WTC11 (cell line): Measurements from ENCODE around the gene FMR1. TPM values are rescaled to one million over a fixed set of nuclear protein-coding genes. Genes with fewer than 3 reads are reported as not detected.

ENCODE experiments used
- ATAC-seq: fragments of 200-7000 bp; cut with Tn5 transposase; 2 replicates; pipeline ENCODE4 v1.10.0; 2021; ENCODE audit warnings: mild to moderate bottlenecking, moderate library complexity
- CTCF ChIA-PET: fragments of 300-600 bp; sonication (Branson Sonifier 250); formaldehyde crosslinking; loops from one replicate; lab custom pipeline; 2021; ENCODE audit warnings: antibody characterized with exemption; lab: Charles Lee
- POLR2A ChIA-PET: fragments of 350-600 bp; sonication (Branson Sonifier 250); formaldehyde crosslinking; loops from one replicate; lab custom pipeline; 2021; ENCODE audit warnings: antibody characterized with exemption; lab: Charles Lee
- DNase-seq: peaks from one replicate; pipeline ENCODE4 v3.0.0; 2021; ENCODE audit warnings: low spot score
- H3K27ac Mint-ChIP-seq: 2 replicates; pipeline ENCODE4 v1.8.0; 2021; ENCODE audit warnings: mixed read lengths
- H3K27me3 Mint-ChIP-seq: 2 replicates; pipeline ENCODE4 v1.8.0; 2021; ENCODE audit warnings: low read depth, mild to moderate bottlenecking, moderate library complexity, mixed read lengths
- H3K36me3 Mint-ChIP-seq: 2 replicates; pipeline ENCODE4 v1.8.0; 2021; ENCODE audit warnings: mixed read lengths
- H3K4me1 Mint-ChIP-seq: 2 replicates; pipeline ENCODE4 v1.8.0; 2022; ENCODE audit warnings: mixed read lengths
- H3K4me3 Mint-ChIP-seq: 2 replicates; pipeline ENCODE4 v1.8.0; 2021; ENCODE audit warnings: mild to moderate bottlenecking, moderate library complexity, mixed read lengths
- H3K9me3 Mint-ChIP-seq: 2 replicates; pipeline ENCODE4 v1.8.0; 2021; ENCODE audit warnings: mixed read lengths
- ATF2 ChIP-seq: sonication (generic); formaldehyde crosslinking; IDR thresholded peaks from 2 replicates; pipeline ENCODE4 v1.8.1; 2022; ENCODE audit warnings: low read depth, missing genetic modification reagents, borderline replicate concordance
- CBFB ChIP-seq: sonication (generic); formaldehyde crosslinking; IDR thresholded peaks from 2 replicates; pipeline ENCODE4 v1.8.1; 2022; ENCODE audit warnings: mild to moderate bottlenecking, low read depth, missing genetic modification reagents
- CDX4 ChIP-seq: fragments of 250-450 bp; sonication (Bioruptor Pico); IDR thresholded peaks from 2 replicates; pipeline ENCODE4 v1.9.0; 2021; ENCODE audit warnings: moderate library complexity, mild to moderate bottlenecking, inconsistent platforms, borderline replicate concordance
- FOXP1 ChIP-seq: sonication (generic); formaldehyde crosslinking; IDR thresholded peaks from 2 replicates; pipeline ENCODE4 v1.8.0; 2022; ENCODE audit warnings: missing genetic modification reagents, mild to moderate bottlenecking, moderate library complexity, borderline replicate concordance
- GABPB1 ChIP-seq: sonication (generic); formaldehyde crosslinking; IDR thresholded peaks from 2 replicates; pipeline ENCODE4 v1.8.1; 2023; ENCODE audit warnings: mild to moderate bottlenecking, missing genetic modification reagents
- HMGA2 ChIP-seq: fragments of 250-450 bp; sonication (Bioruptor Pico); IDR thresholded peaks from 2 replicates; pipeline ENCODE4 v1.4.0; 2021; ENCODE audit warnings: mild to moderate bottlenecking, moderate library complexity
- HMGXB4 ChIP-seq: sonication (generic); formaldehyde crosslinking; IDR thresholded peaks from 2 replicates; pipeline ENCODE4 v1.8.1; 2023; ENCODE audit warnings: mild to moderate bottlenecking, moderate library complexity, missing genetic modification reagents
- MAX ChIP-seq: sonication (generic); formaldehyde crosslinking; IDR thresholded peaks from 2 replicates; pipeline ENCODE4 v1.8.0; 2022; ENCODE audit warnings: mild to moderate bottlenecking, missing genetic modification reagents
- OVOL2 ChIP-seq: fragments of 250-450 bp; sonication (Bioruptor Pico); IDR thresholded peaks from 2 replicates; pipeline ENCODE4 v1.9.0; 2021; ENCODE audit warnings: mild to moderate bottlenecking, borderline replicate concordance
- RELA ChIP-seq: sonication (generic); formaldehyde crosslinking; IDR thresholded peaks from 2 replicates; pipeline ENCODE4 v1.8.1; 2022; ENCODE audit warnings: missing genetic modification reagents, mild to moderate bottlenecking, borderline replicate concordance
- SMAD3 ChIP-seq: sonication (generic); formaldehyde crosslinking; IDR thresholded peaks from 2 replicates; pipeline ENCODE4 v1.8.0; 2022; ENCODE audit warnings: missing genetic modification reagents, mild to moderate bottlenecking, borderline replicate concordance
- SMAD4 ChIP-seq: sonication (generic); formaldehyde crosslinking; IDR thresholded peaks from 2 replicates; pipeline ENCODE4 v1.8.0; 2022; ENCODE audit warnings: mild to moderate bottlenecking, missing genetic modification reagents
- TCF7 ChIP-seq: sonication (generic); formaldehyde crosslinking; IDR thresholded peaks from 2 replicates; pipeline ENCODE4 v1.8.0; 2022; ENCODE audit warnings: mild to moderate bottlenecking, low read depth, missing genetic modification reagents, moderate library complexity
- TP53 ChIP-seq: sonication (generic); formaldehyde crosslinking; IDR thresholded peaks from 2 replicates; pipeline ENCODE4 v1.8.1; 2023; ENCODE audit warnings: mild to moderate bottlenecking, missing genetic modification reagents
- USF1 ChIP-seq: sonication (generic); formaldehyde crosslinking; IDR thresholded peaks from 2 replicates; pipeline ENCODE4 v1.8.0; 2022; ENCODE audit warnings: mild to moderate bottlenecking, missing genetic modification reagents
- ZNF281 ChIP-seq: sonication (generic); formaldehyde crosslinking; IDR thresholded peaks from 2 replicates; pipeline ENCODE4 v1.8.0; 2023; ENCODE audit warnings: mild to moderate bottlenecking, missing genetic modification reagents
- total RNA-seq: library from RNA; stranded (reverse); gene quantifications from 3 replicates; pipeline ENCODE4 v1.2.3, GENCODE V29; 2021

FMR1 gene
- total RNA-seq, 1 experiment from 2014 or later, result 32.7 TPM

GRCh38 chrX:147902270-147902669 is 9.4 kb upstream of the FMR1 start:
- Mint-ChIP-seq H3K27me3 (no peaks in the 10 kb centered on the region; the same call in 1 of the 2 replicates), H3K9me3 (peaks cover 22% of the 10 kb centered on the region), H3K4me1 (no peaks in the 10 kb centered on the region), H3K27ac (no peak overlapping the region), H3K36me3 (no peaks in the 10 kb centered on the region; the same call in 1 of the 2 replicates), H3K4me3 (no peak overlapping the region)
- CTCF ChIA-PET, result no interaction called here
- DNase-seq (no peak), ATAC-seq (no peak)
- POLR2A ChIA-PET, result no interaction called here
- TF ChIP-seq RELA (CRISPR knock-in tag) (no peak), CDX4 (CRISPR knock-in tag) (no peak), MAX (CRISPR knock-in tag) (no peak), ZNF281 (CRISPR knock-in tag) (no peak), SMAD4 (CRISPR knock-in tag) (no peak), SMAD3 (CRISPR knock-in tag) (no peak), TP53 (CRISPR knock-in tag) (no peak), FOXP1 (CRISPR knock-in tag) (no peak), GABPB1 (CRISPR knock-in tag) (no peak), OVOL2 (CRISPR knock-in tag) (no peak), HMGA2 (CRISPR knock-in tag) (no peak), USF1 (CRISPR knock-in tag) (no peak)

GRCh38 chrX:147908106-147908505 is 3.6 kb upstream of the FMR1 start:
- no peak overlapping the region for H3K27ac Mint-ChIP-seq
- ATAC-seq (no peak), DNase-seq (no peak)
- TF ChIP-seq TCF7 (CRISPR knock-in tag) (no peak), ATF2 (CRISPR knock-in tag) (no peak), CBFB (no peak), HMGXB4 (CRISPR knock-in tag) (no peak)
- H3K4me1 Mint-ChIP-seq, result 0 out of 2 replicates have a peak, but pooled peaks cover under 1% of the 10 kb centered on the region
- ChIA-PET POLR2A (no interaction called here), CTCF (no interaction called here)
- peaks cover 31% of the 10 kb centered on the region for H3K27me3 Mint-ChIP-seq
- no peaks in the 10 kb centered on the region for H3K9me3 Mint-ChIP-seq
- no peaks in the 10 kb centered on the region for H3K36me3 Mint-ChIP-seq
- no peak overlapping the region for H3K4me3 Mint-ChIP-seq
